CD4-positive, alpha-beta T cell treated with Interleukin-15 for 1 hour (primary cell): ENCODE measurements around the gene EIF2S2.

ENCODE experiments used
- DNase-seq: peaks from one replicate; pipeline ENCODE4 v3.0.0-alpha.2; 2020

Gene EIF2S2

DNA sequence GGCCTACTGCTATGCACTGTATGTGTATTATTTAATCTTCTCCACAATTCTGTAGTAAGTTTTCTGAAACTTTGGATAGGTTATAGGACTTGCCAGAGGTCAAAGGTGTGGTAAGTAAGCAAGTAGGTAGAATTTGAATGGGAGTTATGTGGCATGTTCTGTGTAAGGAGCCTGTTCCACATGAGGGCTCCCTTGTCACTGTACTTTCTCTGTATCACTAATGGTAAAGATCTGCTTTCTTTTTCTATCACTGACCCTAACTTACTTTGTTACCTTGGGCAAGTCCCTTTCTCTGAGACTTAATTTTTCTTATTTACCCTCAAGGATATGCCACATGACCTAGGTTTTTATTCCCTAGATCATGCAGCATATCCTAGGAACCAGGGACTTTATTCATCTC lies 50.3 kb downstream of the EIF2S2 start:
- DNase-seq: no peak

- DNase-seq: no peak
Measured at GRCh38 chr20:34060970-34061369, 51.1 kb downstream of the EIF2S2 start.

GRCh38 chr20:34058831-34059230 lies 53.2 kb downstream of the EIF2S2 start:
- peak; percentile 38 for DNase-seq

GRCh38 chr20:34055290-34055689 lies 56.8 kb downstream of the EIF2S2 start:
- no peak for DNase-seq

DNA sequence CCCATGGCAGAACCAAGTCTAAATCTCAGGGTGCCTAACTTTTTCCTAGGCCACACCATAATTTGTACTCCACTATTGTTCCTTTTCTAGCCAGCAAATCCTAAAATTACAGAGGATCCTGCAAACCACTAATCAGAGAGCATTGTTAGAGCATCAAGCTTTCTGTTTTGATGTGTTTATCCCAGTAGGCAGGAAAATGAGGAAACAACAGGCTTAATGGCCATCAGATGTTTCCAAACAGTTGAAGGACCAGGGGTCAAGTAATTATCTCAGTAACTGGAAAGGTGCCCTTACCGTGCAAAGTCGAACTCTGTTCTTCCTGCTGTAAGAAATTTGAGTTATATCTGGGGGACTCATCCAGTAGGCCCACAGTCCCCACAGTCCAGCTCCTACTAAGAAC lies 59.6 kb downstream of the EIF2S2 start:
- no peak for DNase-seq

GRCh38 chr20:34049897-34050695 lies 61.9 kb downstream of the EIF2S2 start:
- DNase-seq: no peak

GRCh38 chr20:34049389-34049788 lies 62.7 kb downstream of the EIF2S2 start:
- no peak for DNase-seq

- DNase-seq: no peak
Measured at GRCh38 chr20:34047917-34048316, 64.1 kb downstream of the EIF2S2 start.

- no peak for DNase-seq
Measured at GRCh38 chr20:34047010-34047687, 64.9 kb downstream of the EIF2S2 start.

GRCh38 chr20:34045930-34046725 lies 65.9 kb downstream of the EIF2S2 start:
- DNase-seq: no peak

GRCh38 chr20:34045294-34045693 lies 66.7 kb downstream of the EIF2S2 start:
- no peak for DNase-seq

DNA sequence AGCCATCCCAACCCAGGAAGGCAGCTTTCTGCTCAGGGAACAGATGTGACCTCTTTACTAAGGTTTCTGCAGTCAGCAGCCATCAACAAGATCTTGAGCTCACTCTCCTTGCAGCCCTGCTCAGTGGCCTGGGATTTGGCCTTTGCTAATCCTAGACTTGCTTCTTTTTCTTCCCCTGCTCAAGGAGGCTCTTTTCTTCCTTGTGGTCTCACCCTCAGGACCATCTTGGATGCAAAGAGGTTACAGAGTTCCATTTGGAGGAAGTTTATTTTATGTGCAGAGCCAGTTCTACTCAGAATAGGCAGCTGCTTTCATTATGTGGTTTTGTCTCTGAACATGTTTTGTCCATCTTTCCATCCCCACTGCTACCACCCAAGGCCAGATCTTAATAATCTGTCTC lies 69.0 kb downstream of the EIF2S2 start:
- no peak for DNase-seq

DNA sequence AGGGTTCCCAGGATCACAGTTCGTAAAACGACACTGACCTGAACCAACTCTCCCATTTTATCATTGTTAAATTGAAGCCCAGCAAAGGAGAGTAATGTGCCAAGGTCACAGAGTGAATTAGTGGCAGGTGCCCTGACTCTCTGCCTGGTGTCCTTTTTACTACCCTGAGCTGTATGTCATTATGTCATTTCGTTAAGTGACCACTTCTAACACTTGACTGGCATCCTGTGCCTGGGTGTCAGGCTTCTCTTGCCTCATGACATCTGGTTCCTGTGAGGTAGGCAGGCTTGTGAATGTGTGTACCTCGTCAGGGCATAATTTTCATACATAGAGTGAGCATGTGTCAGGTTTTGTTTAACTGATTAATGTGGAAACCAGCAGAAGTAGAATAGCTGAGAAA lies 69.8 kb downstream of the EIF2S2 start:
- DNase-seq: no peak

DNA sequence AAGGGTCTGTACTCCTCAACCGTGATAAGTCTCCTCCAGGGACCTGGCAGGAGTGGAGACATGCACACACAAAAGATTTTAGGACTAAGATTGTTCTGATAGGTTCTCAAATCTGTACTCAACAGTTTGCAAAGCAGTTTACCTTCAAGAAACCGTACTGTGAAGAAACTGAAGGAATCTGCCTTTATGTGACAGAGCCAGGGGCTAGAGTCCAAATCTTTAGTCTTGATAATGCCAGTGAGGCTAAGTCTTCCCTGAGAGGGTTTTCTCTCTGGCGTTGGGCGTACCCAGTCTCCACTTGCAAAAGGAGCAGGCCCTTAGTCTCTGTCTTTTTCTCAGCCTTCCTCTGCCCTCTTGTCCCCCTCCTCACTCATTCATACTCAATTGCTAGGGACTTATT lies 70.8 kb downstream of the EIF2S2 start:
- no peak for DNase-seq

GRCh38 chr20:34040300-34040995 lies 71.6 kb downstream of the EIF2S2 start:
- no peak for DNase-seq
